PFSK-1 (cell line): Measurements from ENCODE around the gene RHOH.

Experiments
- POLR2AphosphoS5 ChIP-seq: IDR thresholded peaks from 2 replicates; pipeline ENCODE4 v1.6.1; 2012; ENCODE audit warnings: low read depth, mild to moderate bottlenecking, control low read depth, low read length, moderate library complexity
- SIN3A ChIP-seq: IDR thresholded peaks from 2 replicates; pipeline ENCODE4 v1.6.1; 2012; ENCODE audit warnings: mild to moderate bottlenecking, low read length, moderate library complexity, borderline replicate concordance; ENCODE audit not compliant: insufficient read depth
- TAF1 ChIP-seq: IDR thresholded peaks from 2 replicates; pipeline ENCODE4 v1.6.1; 2012; ENCODE audit warnings: low read length, control low read depth, borderline replicate concordance; ENCODE audit not compliant: insufficient read depth
- TF ChIP-seq, protein P1 (sequence below), 2 experiments: IDR thresholded peaks; 2 replicates each; pipeline versions ENCODE4 v1.6.1 to v1.8.0; 2011 to 2012; ENCODE audit warnings: low read depth in 2 of 2, low read length in 2 of 2, control low read depth in 1 of 2, inconsistent platforms in 1 of 2, mild to moderate bottlenecking in 1 of 2, moderate library complexity in 1 of 2; ENCODE audit not compliant: insufficient read depth in 1 of 2

DNA sequence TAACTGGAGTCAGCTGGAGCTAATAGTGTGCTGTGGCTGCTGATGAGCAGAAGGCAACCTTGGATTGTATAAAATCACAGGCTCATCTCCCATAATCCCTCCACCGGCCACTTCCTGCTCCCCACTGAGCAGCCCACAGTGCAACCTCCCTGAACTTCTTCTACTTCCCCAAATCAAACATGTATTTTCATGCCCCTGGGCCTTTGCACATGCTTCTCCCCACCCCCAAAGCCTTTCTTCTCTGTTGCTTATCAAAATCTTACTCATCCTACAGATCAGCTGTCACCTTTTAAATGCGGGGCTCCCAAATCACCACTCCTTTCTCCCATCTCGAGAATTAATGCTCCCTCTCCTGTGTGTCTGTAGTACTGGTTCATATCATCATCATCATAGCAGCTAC lies 35.8 kb downstream of the RHOH start:
- TF ChIP-seq TAF1 = no peak
- TF ChIP-seq, protein P1, sequence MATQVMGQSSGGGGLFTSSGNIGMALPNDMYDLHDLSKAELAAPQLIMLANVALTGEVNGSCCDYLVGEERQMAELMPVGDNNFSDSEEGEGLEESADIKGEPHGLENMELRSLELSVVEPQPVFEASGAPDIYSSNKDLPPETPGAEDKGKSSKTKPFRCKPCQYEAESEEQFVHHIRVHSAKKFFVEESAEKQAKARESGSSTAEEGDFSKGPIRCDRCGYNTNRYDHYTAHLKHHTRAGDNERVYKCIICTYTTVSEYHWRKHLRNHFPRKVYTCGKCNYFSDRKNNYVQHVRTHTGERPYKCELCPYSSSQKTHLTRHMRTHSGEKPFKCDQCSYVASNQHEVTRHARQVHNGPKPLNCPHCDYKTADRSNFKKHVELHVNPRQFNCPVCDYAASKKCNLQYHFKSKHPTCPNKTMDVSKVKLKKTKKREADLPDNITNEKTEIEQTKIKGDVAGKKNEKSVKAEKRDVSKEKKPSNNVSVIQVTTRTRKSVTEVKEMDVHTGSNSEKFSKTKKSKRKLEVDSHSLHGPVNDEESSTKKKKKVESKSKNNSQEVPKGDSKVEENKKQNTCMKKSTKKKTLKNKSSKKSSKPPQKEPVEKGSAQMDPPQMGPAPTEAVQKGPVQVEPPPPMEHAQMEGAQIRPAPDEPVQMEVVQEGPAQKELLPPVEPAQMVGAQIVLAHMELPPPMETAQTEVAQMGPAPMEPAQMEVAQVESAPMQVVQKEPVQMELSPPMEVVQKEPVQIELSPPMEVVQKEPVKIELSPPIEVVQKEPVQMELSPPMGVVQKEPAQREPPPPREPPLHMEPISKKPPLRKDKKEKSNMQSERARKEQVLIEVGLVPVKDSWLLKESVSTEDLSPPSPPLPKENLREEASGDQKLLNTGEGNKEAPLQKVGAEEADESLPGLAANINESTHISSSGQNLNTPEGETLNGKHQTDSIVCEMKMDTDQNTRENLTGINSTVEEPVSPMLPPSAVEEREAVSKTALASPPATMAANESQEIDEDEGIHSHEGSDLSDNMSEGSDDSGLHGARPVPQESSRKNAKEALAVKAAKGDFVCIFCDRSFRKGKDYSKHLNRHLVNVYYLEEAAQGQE (IDR thresholded peaks at IDR 0.05; ENCODE audit: insufficient read depth in 1 of 2, low read depth in 2 of 2, low read length in 2 of 2) = no peak
- no peak for TF ChIP-seq POLR2AphosphoS5
- TF ChIP-seq SIN3A = no peak
